ENCODE results near the gene LYPD6B. TPM values are rescaled to one million over a fixed set of nuclear protein-coding genes. Genes with fewer than 3 reads are reported as not detected.

The LYPD6B gene
- total and polyA plus RNA-seq, 2 donors (not counting 3 experiments of a cell fraction or from before 2014, with no cell fraction given), result not detected

- Histone ChIP-seq H3K9me1 (replicated peaks; ENCODE audit: control insufficient read depth, extremely low read depth, insufficient read depth, low read length) (no peaks in the 10 kb centered on the region), H3K4me3 (replicated peaks in 1 of 3; ENCODE audit: insufficient read depth in 1 of 3, low read depth in 1 of 3, low read length in 3 of 3) (no peak overlapping the region), H3K9me3 (replicated peaks; ENCODE audit: control insufficient read depth, insufficient read depth, low read length) (no peaks in the 10 kb centered on the region), H2AFZ (ENCODE audit: low read depth, low read length) (no peak overlapping the region), H3K79me2 (ENCODE audit: control insufficient read depth, insufficient read depth, low read length) (no peaks in the 10 kb centered on the region), H3K27me3 (ENCODE audit: control insufficient read depth in 2 of 2, insufficient read depth in 2 of 2, low read length in 2 of 2) (peaks cover 0 to 2% of the 10 kb centered on the region in 2 experiments), H4K20me1 (replicated peaks; ENCODE audit: control insufficient read depth, extremely low read depth, insufficient read depth, low read length) (no peaks in the 10 kb centered on the region), H3K4me2 (ENCODE audit: insufficient read depth, low read length) (no peak overlapping the region), H3K9ac (replicated peaks; ENCODE audit: extremely low read depth, insufficient read depth, low read length) (no peak overlapping the region), H3K27ac (ENCODE audit: insufficient read depth, low read depth, low read length) (no peak overlapping the region), H3K4me1 (ENCODE audit: control insufficient read depth, extremely low read depth, insufficient read depth, low read length) (no peaks in the 10 kb centered on the region), H3K36me3 (ENCODE audit: control insufficient read depth in 2 of 2, extremely low read depth in 1 of 2, insufficient read depth in 2 of 2, low read length in 2 of 2) (no peaks in the 10 kb centered on the region)
- POLR2A ChIA-PET, result no interaction called here
- no peak for FAIRE-seq
- dilution Hi-C loops (cut with MboI; ENCODE audit: extremely low pct_ligation_motif_present, low sequenced_read_pairs), result no loop called here
- TF ChIP-seq EZH2 (IDR thresholded peaks at IDR 0.05; ENCODE audit: borderline replicate concordance, low read depth, low read length, severe bottlenecking) (no peak), JUN (IDR thresholded peaks at IDR 0.05; ENCODE audit: borderline replicate concordance, insufficient read depth, insufficient read length, low read depth) (no peak), POLR2A (IDR thresholded peaks at IDR 0.05; ENCODE audit: low read depth, low read length) (no peak), FOS (IDR thresholded peaks at IDR 0.05; ENCODE audit: borderline replicate concordance, insufficient read depth, low read length) (no peak), MYC (IDR thresholded peaks at IDR 0.05; ENCODE audit: low read depth, low read length) (no peak), POLR2AphosphoS5 (IDR thresholded peaks at IDR 0.05; ENCODE audit: insufficient read depth, low read depth, low read length) (no peak), GATA2 (IDR thresholded peaks at IDR 0.05; ENCODE audit: insufficient read depth, insufficient read length, low read depth, low read length) (no peak), MAX (IDR thresholded peaks at IDR 0.05; ENCODE audit: insufficient read depth, insufficient read length) (no peak)
- TF ChIP-seq, protein P1, sequence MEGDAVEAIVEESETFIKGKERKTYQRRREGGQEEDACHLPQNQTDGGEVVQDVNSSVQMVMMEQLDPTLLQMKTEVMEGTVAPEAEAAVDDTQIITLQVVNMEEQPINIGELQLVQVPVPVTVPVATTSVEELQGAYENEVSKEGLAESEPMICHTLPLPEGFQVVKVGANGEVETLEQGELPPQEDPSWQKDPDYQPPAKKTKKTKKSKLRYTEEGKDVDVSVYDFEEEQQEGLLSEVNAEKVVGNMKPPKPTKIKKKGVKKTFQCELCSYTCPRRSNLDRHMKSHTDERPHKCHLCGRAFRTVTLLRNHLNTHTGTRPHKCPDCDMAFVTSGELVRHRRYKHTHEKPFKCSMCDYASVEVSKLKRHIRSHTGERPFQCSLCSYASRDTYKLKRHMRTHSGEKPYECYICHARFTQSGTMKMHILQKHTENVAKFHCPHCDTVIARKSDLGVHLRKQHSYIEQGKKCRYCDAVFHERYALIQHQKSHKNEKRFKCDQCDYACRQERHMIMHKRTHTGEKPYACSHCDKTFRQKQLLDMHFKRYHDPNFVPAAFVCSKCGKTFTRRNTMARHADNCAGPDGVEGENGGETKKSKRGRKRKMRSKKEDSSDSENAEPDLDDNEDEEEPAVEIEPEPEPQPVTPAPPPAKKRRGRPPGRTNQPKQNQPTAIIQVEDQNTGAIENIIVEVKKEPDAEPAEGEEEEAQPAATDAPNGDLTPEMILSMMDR (IDR thresholded peaks at IDR 0.05; ENCODE audit: extremely low read depth in 1 of 2, insufficient read depth in 1 of 2, low read depth in 1 of 2, low read length in 2 of 2), result no peak
- intact Hi-C loops (cut with micrococcal nuclease), result no loop called here
- CTCF ChIA-PET, result no interaction called here
- no peak for DNase-seq (ENCODE audit: low read depth, low spot score)
- BruUV-seq (replicated peaks), result no TSS peak
Measured at GRCh38 chr2:149226790-149227189, 188.3 kb downstream of the LYPD6B start.

Measured in endothelial cell of umbilical vein (primary cell).